Bone marrow (tissue), 2 donors: ENCODE measurements around the gene DOCK9.
"Not testable (repeated sequence)": the region's sequence is repeated elsewhere in the genome, so short reads cannot be mapped to it uniquely, and the experiment has no call there.

Source experiments
- DNase-seq, 2 donors: peaks; one replicate each; lab custom pipeline; 2025; lab: John Stamatoyannopoulos, UW

Gene DOCK9

GRCh38 chr13:98822225-98822606, 155.6 kb downstream of the DOCK9 start:
- no peak for DNase-seq

- DNase-seq, result no peak
These were observed 156.3 kb downstream of the DOCK9 start for GRCh38 chr13:98821372-98822224.

GRCh38 chr13:98820744-98821371, 157.0 kb downstream of the DOCK9 start:
- no peak for DNase-seq

GRCh38 chr13:98820300-98820699, 157.6 kb downstream of the DOCK9 start:
- DNase-seq, result no peak

GRCh38 chr13:98819382-98820010, 158.4 kb downstream of the DOCK9 start:
- no peak for DNase-seq

GRCh38 chr13:98816406-98816805, 161.5 kb downstream of the DOCK9 start:
- no peak for DNase-seq

- no peak for DNase-seq
These were observed 163.9 kb downstream of the DOCK9 start for GRCh38 chr13:98813993-98814392.

- not testable (repeated sequence) for DNase-seq
These were observed 165.6 kb downstream of the DOCK9 start for GRCh38 chr13:98812186-98812790.

GRCh38 chr13:98810746-98811145, 167.1 kb downstream of the DOCK9 start:
- no peak for DNase-seq

GRCh38 chr13:98809345-98809777, 168.5 kb downstream of the DOCK9 start:
- DNase-seq, result no peak

- no peak for DNase-seq
These were observed 170.1 kb downstream of the DOCK9 start for GRCh38 chr13:98807774-98808173.

GRCh38 chr13:98804336-98804855, 173.5 kb downstream of the DOCK9 start:
- DNase-seq, result no peak

GRCh38 chr13:98803921-98804320, 173.9 kb downstream of the DOCK9 start:
- no peak for DNase-seq

- DNase-seq, result no peak
These were observed 174.7 kb downstream of the DOCK9 start for GRCh38 chr13:98803111-98803561.

- DNase-seq, result no peak
These were observed 175.3 kb downstream of the DOCK9 start for GRCh38 chr13:98802559-98802958.

- no peak for DNase-seq
These were observed 176.0 kb downstream of the DOCK9 start for GRCh38 chr13:98801626-98802418.

GRCh38 chr13:98800078-98800477, 177.8 kb downstream of the DOCK9 start:
- no peak for DNase-seq

GRCh38 chr13:98798849-98799645, 178.8 kb downstream of the DOCK9 start:
- no peak for DNase-seq

GRCh38 chr13:98797456-98797855, 180.4 kb downstream of the DOCK9 start:
- DNase-seq, result no peak

- no peak for DNase-seq
These were observed 181.1 kb downstream of the DOCK9 start for GRCh38 chr13:98796798-98797197.

- DNase-seq, result no peak
These were observed 181.7 kb downstream of the DOCK9 start for GRCh38 chr13:98796191-98796590.
